GM12892 (cell line): ENCODE results near the gene UROS.

ENCODE experiments used
- POLR2A ChIP-seq: IDR thresholded peaks from 2 replicates; pipeline ENCODE4 v1.6.1; 2011; ENCODE audit warnings: low read depth, low read length, control low read depth
- POLR2AphosphoS5 ChIP-seq: IDR thresholded peaks from 2 replicates; pipeline ENCODE4 v1.6.1; 2011; ENCODE audit warnings: low read depth, low read length, control low read depth
- TAF1 ChIP-seq: IDR thresholded peaks from 2 replicates; pipeline ENCODE4 v1.6.1; 2011; ENCODE audit warnings: low read depth, mild to moderate bottlenecking, control low read depth, low read length, borderline replicate concordance

DNA sequence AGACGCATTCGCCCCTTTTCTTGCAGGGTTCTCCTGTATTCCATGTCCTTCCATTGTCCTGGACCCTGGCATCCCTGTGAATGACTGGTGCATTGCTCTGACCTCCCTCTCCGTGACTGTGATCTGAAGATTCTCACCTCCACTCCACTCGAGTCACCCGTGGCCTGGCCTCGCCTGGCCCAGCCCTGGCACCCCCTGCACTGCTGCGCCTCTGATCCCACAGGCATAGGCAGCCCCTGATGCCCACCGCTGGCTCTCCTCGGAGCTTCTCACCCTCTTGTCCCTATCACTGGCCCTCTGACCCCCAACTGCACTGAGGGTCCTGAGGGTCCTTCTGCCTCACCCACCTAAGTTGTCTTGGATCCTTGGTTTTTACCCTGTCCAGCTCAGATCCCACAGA is 45.3 kb downstream of the UROS start:
- no peak for TF ChIP-seq TAF1
- TF ChIP-seq POLR2A = no peak
- no peak for TF ChIP-seq POLR2AphosphoS5
